Tibial nerve (tissue), 4 donors: ENCODE measurements around the gene HHEX. TPM values are rescaled to one million over a fixed set of nuclear protein-coding genes. Genes with fewer than 3 reads are reported as not detected.

ENCODE experiments used
- DNase-seq, 2 donors: peaks; one replicate each; pipeline ENCODE4 v3.0.0-alpha.2; 2019; ENCODE audit warnings: low spot score in 2 of 2
- H3K27ac ChIP-seq, 4 donors: fragments of 200-600 bp; sonication (generic) in 3 of 4; one replicate each; pipeline ENCODE4 v1.5.1; 2017 to 2019; ENCODE audit warnings: mild to moderate bottlenecking in 1 of 4
- H3K27me3 ChIP-seq, 2 donors: fragments of 200-600 bp; sonication (generic) in 1 of 2; one replicate each; pipeline versions ENCODE4 v1.5.1 to v1.6.0; 2017 to 2019
- H3K36me3 ChIP-seq, 3 donors: fragments of 200-600 bp; sonication (generic); one replicate each; pipeline ENCODE4 v1.5.1; 2018 to 2019
- H3K4me1 ChIP-seq, 4 donors: fragments of 200-600 bp; sonication (generic) in 3 of 4; one replicate each; pipeline ENCODE4 v1.5.1; 2017 to 2019
- H3K4me3 ChIP-seq, 4 donors: fragments of 200-600 bp; sonication (generic) in 3 of 4; one replicate each; pipeline ENCODE4 v1.5.1; 2017 to 2019; ENCODE audit warnings: mild to moderate bottlenecking in 1 of 4, moderate library complexity in 1 of 4
- H3K9me3 ChIP-seq, 4 donors: fragments of 200-600 bp; sonication (generic) in 3 of 4; one replicate each; pipeline ENCODE4 v1.5.1; 2017 to 2019
- CTCF ChIP-seq, 5 experiments: fragments of 200-600 bp in 3 of 5; fragments of 450-650 bp in 2 of 5; sonication (generic) in 3 of 5; IDR thresholded peaks; one replicate each; pipeline ENCODE4 v1.5.1; 2016 to 2019; ENCODE audit warnings: antibody characterized with exemption in 5 of 5, mild to moderate bottlenecking in 3 of 5, moderate library complexity in 2 of 5
- EP300 ChIP-seq, 2 donors: sonication (generic); formaldehyde crosslinking; IDR thresholded peaks; one replicate each; pipeline ENCODE4 v1.6.1; 2017; ENCODE audit warnings: antibody characterized with exemption in 2 of 2, mild to moderate bottlenecking in 1 of 2
- POLR2A ChIP-seq, 2 donors: fragments of 450-650 bp; IDR thresholded peaks; one replicate each; pipeline ENCODE4 v1.6.1; 2017; ENCODE audit warnings: antibody characterized with exemption in 2 of 2, mild to moderate bottlenecking in 2 of 2, moderate library complexity in 2 of 2
- WGBS, 2 donors: methylation state at CpG; one replicate each; pipeline ENCODE4 v1.1.5; 2018; 5-methylcytosine and 5-hydroxymethylcytosine counted together
- total RNA-seq, 4 donors: library from RNA; depleted of rRNA; stranded (reverse); fragments of >200 nt; gene quantifications; one replicate each; pipeline ENCODE4 v1.1.0, GENCODE V29; 2016

HHEX gene
- total RNA-seq, 4 donors from 2014 or later = 6.3 to 16.7 (median 7.5) TPM

- Histone ChIP-seq H3K27me3 (no peaks in the 10 kb centered on the region), H3K9me3 (peaks cover 0 to 8% (median 0%) of the 10 kb centered on the region in 4 donors), H3K27ac (no peak overlapping the region), H3K36me3 (no peaks in the 10 kb centered on the region), H3K4me3 (no peak overlapping the region), H3K4me1 (no peaks in the 10 kb centered on the region)
- DNase-seq = no peak
- no peak for TF ChIP-seq EP300 (IDR thresholded peaks at IDR 0.05)
- no peak for TF ChIP-seq POLR2A (IDR thresholded peaks at IDR 0.05)
- no peak for TF ChIP-seq CTCF (IDR thresholded peaks at IDR 0.05)
Observed at GRCh38 chr10:92677708-92678107, 12.0 kb upstream of the HHEX start.

GRCh38 chr10:92678206-92678605 lies 11.5 kb upstream of the HHEX start:
- peaks cover 0 to 8% (median 0%) of the 10 kb centered on the region in 4 donors for H3K9me3 ChIP-seq
- 84 to 90% methylated on average over 5 of the region's 5 CpGs for WGBS, 2 donors

DNA sequence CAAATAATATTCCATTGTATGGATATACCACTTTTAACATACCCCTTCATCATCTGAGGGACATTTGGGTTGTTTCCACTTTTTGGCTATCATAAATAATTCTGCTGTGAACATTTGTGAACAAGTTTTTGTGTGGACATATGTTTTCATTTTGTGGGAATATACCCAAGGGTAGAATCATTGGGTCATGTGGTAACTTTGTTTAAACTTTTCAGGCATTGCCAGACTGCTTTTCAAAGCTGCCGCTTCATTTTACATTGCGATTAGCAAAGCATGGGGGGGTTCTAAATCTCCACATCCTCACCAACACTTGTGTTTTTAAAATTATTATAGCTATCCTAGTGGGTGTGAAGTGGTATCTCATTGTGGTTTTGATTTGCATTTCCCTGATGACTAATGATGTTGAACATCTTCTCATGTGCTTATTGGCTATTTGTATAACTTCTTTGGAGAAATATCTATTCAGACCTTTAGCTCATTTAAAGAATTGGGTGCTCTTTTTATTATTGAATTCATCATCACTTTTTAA lies 8.4 kb upstream of the HHEX start:
- TF ChIP-seq POLR2A (IDR thresholded peaks at IDR 0.05) = no peak
- no peak for TF ChIP-seq CTCF (IDR thresholded peaks at IDR 0.05)
- TF ChIP-seq EP300 (IDR thresholded peaks at IDR 0.05) = no peak
- WGBS, 2 donors = 62 to 76% methylated on average over 2 of the region's 2 CpGs
- Histone ChIP-seq H3K4me3 (no peak overlapping the region), H3K4me1 (no peaks in the 10 kb centered on the region), H3K27me3 (no peaks in the 10 kb centered on the region), H3K27ac (no peak overlapping the region), H3K36me3 (no peaks in the 10 kb centered on the region), H3K9me3 (peaks cover 0 to 28% (median 0%) of the 10 kb centered on the region in 4 donors)
- DNase-seq = no peak

More at GRCh38 chr10:92678206-92678605, 11.5 kb upstream of the HHEX start:
- Histone ChIP-seq H3K36me3 (no peaks in the 10 kb centered on the region), H3K4me1 (no peaks in the 10 kb centered on the region), H3K4me3 (no peak overlapping the region), H3K27ac (no peak overlapping the region), H3K27me3 (no peaks in the 10 kb centered on the region)
- no peak for DNase-seq
- TF ChIP-seq EP300 (IDR thresholded peaks at IDR 0.05) = no peak
- TF ChIP-seq CTCF (IDR thresholded peaks at IDR 0.05) = no peak
- no peak for TF ChIP-seq POLR2A (IDR thresholded peaks at IDR 0.05)

DNA sequence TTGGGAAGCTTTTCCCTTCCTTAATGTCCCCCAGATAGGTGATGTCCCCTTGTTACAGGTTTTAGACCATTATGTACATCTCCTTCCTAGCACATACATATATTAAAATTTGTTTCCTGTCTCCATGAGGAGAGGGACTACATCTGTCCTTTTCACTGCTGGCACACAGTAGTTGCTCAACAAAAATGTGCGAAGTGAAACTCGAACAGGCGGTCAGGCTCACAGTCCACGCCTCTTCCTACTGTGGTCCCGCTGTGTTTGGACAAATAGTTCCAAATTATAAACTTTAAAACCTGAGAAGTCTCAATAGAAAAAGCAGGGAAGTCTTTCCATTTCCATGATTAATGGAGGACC lies 1.2 kb upstream of the HHEX start:
- 46 to 48% methylated on average over 5 of the region's 5 CpGs for WGBS, 2 donors
- no peak for DNase-seq
- peaks cover 0 to 24% (median 0%) of the 10 kb centered on the region in 4 donors for H3K9me3 ChIP-seq
- TF ChIP-seq CTCF (IDR thresholded peaks at IDR 0.05) (no peak), POLR2A (IDR thresholded peaks at IDR 0.05) (no peak), EP300 (IDR thresholded peaks at IDR 0.05) (no peak)
- H3K4me3 ChIP-seq = peak overlapping the region in 3 of 4 donors; percentile 40 to 63 (median 57)
- peaks cover 0 to 25% (median 7%) of the 10 kb centered on the region in 4 donors for H3K4me1 ChIP-seq
- H3K27ac ChIP-seq = no peak overlapping the region
- peaks cover 0 to 55% of the 10 kb centered on the region in 2 donors for H3K27me3 ChIP-seq
- H3K36me3 ChIP-seq = no peaks in the 10 kb centered on the region

DNA sequence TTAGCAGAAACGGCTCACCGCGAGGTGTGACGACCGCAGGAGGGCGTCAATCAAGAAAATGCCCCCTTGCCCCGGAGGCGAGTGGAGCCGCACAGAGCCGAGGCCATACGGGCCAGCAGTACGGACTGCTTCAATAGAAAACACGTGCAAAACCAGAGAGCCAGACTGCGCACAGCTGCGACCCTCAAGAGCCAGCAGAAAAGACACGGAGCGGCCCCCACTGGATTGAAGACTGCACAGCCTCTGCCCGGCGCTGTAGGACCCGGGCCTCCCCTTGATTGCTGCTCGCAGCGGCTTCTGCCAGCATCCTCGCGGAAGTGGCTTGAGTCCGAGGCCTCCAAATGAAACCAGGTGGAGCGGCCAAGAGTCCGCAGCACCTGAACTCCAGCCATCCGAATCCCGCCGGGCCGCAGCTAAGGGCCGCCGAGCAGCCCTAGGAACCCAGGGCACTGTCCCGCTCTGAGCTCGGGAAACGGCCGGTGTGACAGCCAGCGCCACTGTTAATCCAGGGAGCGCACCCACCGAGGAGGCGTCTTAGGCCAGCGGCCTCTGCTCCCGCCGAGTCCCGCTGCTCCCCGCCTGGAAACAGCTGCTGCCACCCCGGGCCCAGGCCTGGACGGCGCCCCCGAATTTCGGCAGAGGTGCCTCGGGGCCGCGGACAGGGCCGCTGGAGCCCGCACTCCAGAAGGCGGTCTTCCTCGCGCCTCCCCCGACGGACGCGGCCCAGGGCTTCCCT lies 660 bp upstream of the HHEX start:
- 2 to 3% methylated on average over 20 to 35 of the region's 63 CpGs for WGBS, 2 donors
- H3K4me3 ChIP-seq = peak overlapping the region; percentile 40 to 63 (median 53)

More for the DNA sequence above, 660 bp upstream of the HHEX start:
- DNase-seq = no peak
- H3K9me3 ChIP-seq = peaks cover 0 to 21% (median 0%) of the 10 kb centered on the region in 4 donors
- H3K27me3 ChIP-seq = peaks cover 0 to 60% of the 10 kb centered on the region in 2 donors
- peak overlapping the region in 3 of 4 donors; percentile 63 to 75 (median 70) for H3K27ac ChIP-seq
- H3K4me1 ChIP-seq = peaks cover 0 to 25% (median 7%) of the 10 kb centered on the region in 4 donors
- H3K36me3 ChIP-seq = no peaks in the 10 kb centered on the region
- no peak for TF ChIP-seq CTCF (IDR thresholded peaks at IDR 0.05)
- TF ChIP-seq EP300 (IDR thresholded peaks at IDR 0.05) = no peak
- TF ChIP-seq POLR2A (IDR thresholded peaks at IDR 0.05) = no peak
